Mesenchymal stem cell (in vitro differentiated cells and primary cell): Measurements from ENCODE around the gene NDUFA9.

Experiments used
- DNase-seq: peaks from one replicate; pipeline ENCODE4 v3.0.0-alpha.2; 2013
- H2AFZ ChIP-seq: one replicate; pipeline ENCODE4 v1.6.1; 2013; ENCODE audit warnings: low read depth, mild to moderate bottlenecking, control low read depth, inconsistent platforms, low read length, moderate library complexity
- H2AK5ac ChIP-seq: 2 replicates; pipeline ENCODE4 v1.6.1; 2013; ENCODE audit warnings: low read length, moderate library complexity, mild to moderate bottlenecking, inconsistent platforms; ENCODE audit not compliant: severe bottlenecking
- H2BK120ac ChIP-seq: one replicate; pipeline ENCODE4 v1.6.1; 2013; ENCODE audit warnings: low read depth, mild to moderate bottlenecking, inconsistent platforms, low read length, moderate library complexity
- H2BK12ac ChIP-seq, 2 experiments: one replicate each; pipeline ENCODE4 v1.6.1; 2013; ENCODE audit warnings: inconsistent platforms in 2 of 2, low read length in 2 of 2, mild to moderate bottlenecking in 2 of 2, moderate library complexity in 2 of 2, control low read depth in 1 of 2
- H2BK15ac ChIP-seq: one replicate; pipeline ENCODE4 v1.6.1; 2013; ENCODE audit warnings: mild to moderate bottlenecking, low read depth, inconsistent platforms; ENCODE audit not compliant: poor library complexity, severe bottlenecking
- H2BK5ac ChIP-seq: 2 replicates; pipeline ENCODE4 v1.6.1; 2013; ENCODE audit warnings: low read depth, mild to moderate bottlenecking, low read length, control low read depth, inconsistent platforms; ENCODE audit not compliant: poor library complexity, severe bottlenecking
- H3K14ac ChIP-seq, 2 experiments: one replicate each; pipeline ENCODE4 v1.6.1; 2013; ENCODE audit warnings: inconsistent platforms in 2 of 2, low read length in 2 of 2, control low read depth in 1 of 2, mild to moderate bottlenecking in 1 of 2, moderate library complexity in 1 of 2
- H3K18ac ChIP-seq, 2 experiments: one replicate each; pipeline ENCODE4 v1.6.1; 2013; ENCODE audit warnings: inconsistent platforms in 2 of 2, low read length in 2 of 2, control low read depth in 1 of 2, low read depth in 1 of 2, mild to moderate bottlenecking in 1 of 2
- H3K23ac ChIP-seq, 2 experiments: one replicate each; pipeline ENCODE4 v1.6.1; 2013; ENCODE audit warnings: inconsistent platforms in 2 of 2, low read length in 2 of 2, mild to moderate bottlenecking in 2 of 2, moderate library complexity in 2 of 2, control low read depth in 1 of 2
- H3K27ac ChIP-seq: 2 replicates; pipeline ENCODE4 v1.5.1; 2013; ENCODE audit warnings: mild to moderate bottlenecking, moderate library complexity, low read length, control low read depth, inconsistent platforms; ENCODE audit not compliant: poor library complexity, severe bottlenecking
- H3K27me3 ChIP-seq, 2 experiments: 2 replicates each; pipeline versions ENCODE4 v1.6.1 to v1.7.0; 2013; ENCODE audit warnings: low read length in 2 of 2, mild to moderate bottlenecking in 2 of 2, moderate library complexity in 2 of 2, control low read depth in 1 of 2, inconsistent platforms in 1 of 2; ENCODE audit not compliant: control insufficient read depth in 1 of 2, insufficient read depth in 1 of 2
- H3K36me3 ChIP-seq, 2 experiments: 2 replicates each; pipeline versions ENCODE4 v1.6.1 to v1.7.0; 2013; ENCODE audit warnings: low read length in 2 of 2, control low read depth in 1 of 2, inconsistent platforms in 1 of 2, low read depth in 1 of 2, mild to moderate bottlenecking in 1 of 2; ENCODE audit not compliant: insufficient read depth in 2 of 2, control insufficient read depth in 1 of 2
- H3K4ac ChIP-seq, 2 experiments: one replicate each; pipeline ENCODE4 v1.6.1; 2013; ENCODE audit warnings: inconsistent platforms in 2 of 2, low read length in 2 of 2, mild to moderate bottlenecking in 2 of 2, moderate library complexity in 2 of 2, control low read depth in 1 of 2, low read depth in 1 of 2
- H3K4me1 ChIP-seq: 2 replicates; pipeline ENCODE4 v1.6.1; 2013; ENCODE audit warnings: low read depth, low read length, control low read depth; ENCODE audit not compliant: control insufficient read depth, insufficient read depth
- H3K4me2 ChIP-seq: 2 replicates; pipeline ENCODE4 v1.6.1; 2013; ENCODE audit warnings: low read length, mild to moderate bottlenecking, inconsistent platforms; ENCODE audit not compliant: poor library complexity, severe bottlenecking
- H3K4me3 ChIP-seq, 2 experiments: 2 replicates each; pipeline versions ENCODE4 v1.5.1 to v1.7.0; 2013; ENCODE audit warnings: low read length in 2 of 2, mild to moderate bottlenecking in 2 of 2, control low read depth in 1 of 2, low read depth in 1 of 2; ENCODE audit not compliant: insufficient read depth in 1 of 2
- H3K79me1 ChIP-seq: replicated peaks from 2 replicates; pipeline ENCODE4 v1.6.1; 2013; ENCODE audit warnings: mild to moderate bottlenecking, control low read depth, low read length, inconsistent platforms; ENCODE audit not compliant: poor library complexity, severe bottlenecking
- H3K9ac ChIP-seq: 2 replicates; pipeline ENCODE4 v1.7.0; 2013; ENCODE audit warnings: mild to moderate bottlenecking, low read length, moderate library complexity
- H3K9me3 ChIP-seq: 2 replicates; pipeline ENCODE4 v1.7.0; 2013; ENCODE audit warnings: mild to moderate bottlenecking, low read length; ENCODE audit not compliant: control insufficient read depth
- H4K8ac ChIP-seq: one replicate; pipeline ENCODE4 v1.6.1; 2013; ENCODE audit warnings: inconsistent platforms, mild to moderate bottlenecking, low read length, moderate library complexity
- H4K91ac ChIP-seq: one replicate; pipeline ENCODE4 v1.6.1; 2013; ENCODE audit warnings: mild to moderate bottlenecking, low read length, inconsistent platforms
- WGBS: methylation state at CpG from one replicate; pipeline ENCODE4 v1.1.7; 2013; ENCODE audit warnings: mixed read lengths; 5-methylcytosine and 5-hydroxymethylcytosine counted together

Gene NDUFA9

GRCh38 chr12:4679711-4680110 lies 30.8 kb downstream of the NDUFA9 start:
- Histone ChIP-seq H2BK12ac (no peak overlapping the region), H3K4me1 (no peaks in the 10 kb centered on the region), H3K27me3 (no peaks in the 10 kb centered on the region), H4K91ac (no peak overlapping the region), H2AK5ac (no peak overlapping the region), H2BK120ac (no peak overlapping the region), H3K4ac (no peak overlapping the region), H3K27ac (no peak overlapping the region), H2AFZ (no peak overlapping the region), H3K23ac (no peak overlapping the region), H4K8ac (no peak overlapping the region), H2BK15ac (no peak overlapping the region), H2BK5ac (peak overlapping the region; percentile 48), H3K9me3 (no peaks in the 10 kb centered on the region), H3K14ac (no peak overlapping the region), H3K79me1 (peaks cover 5% of the 10 kb centered on the region), H3K18ac (no peak overlapping the region), H3K4me3 (no peak overlapping the region), H3K9ac (no peak overlapping the region), H3K36me3 (peaks cover 8 to 31% of the 10 kb centered on the region in 2 experiments), H3K4me2 (no peak overlapping the region)
- DNase-seq = no peak
- WGBS = 88% methylated on average over 2 of the region's 2 CpGs

- no peak overlapping the region for H3K9ac ChIP-seq
- H2BK15ac ChIP-seq = no peak overlapping the region
- peaks cover 7% of the 10 kb centered on the region for H3K79me1 ChIP-seq
- H3K4me1 ChIP-seq = no peaks in the 10 kb centered on the region
- H3K27ac ChIP-seq = no peak overlapping the region
- no peak for DNase-seq
- no peak overlapping the region for H2AK5ac ChIP-seq
- no peak overlapping the region for H2BK5ac ChIP-seq
- H2AFZ ChIP-seq = no peak overlapping the region
- no peaks in the 10 kb centered on the region for H3K9me3 ChIP-seq
- no peak overlapping the region for H3K14ac ChIP-seq
- H2BK120ac ChIP-seq = no peak overlapping the region
- no peak overlapping the region for H3K23ac ChIP-seq
- no peak overlapping the region for H3K4me3 ChIP-seq
- peaks cover 13 to 51% of the 10 kb centered on the region in 2 experiments for H3K36me3 ChIP-seq
- H4K8ac ChIP-seq = no peak overlapping the region
- H3K27me3 ChIP-seq = no peaks in the 10 kb centered on the region
- no peak overlapping the region for H3K4ac ChIP-seq
- H4K91ac ChIP-seq = no peak overlapping the region
- H3K18ac ChIP-seq = no peak overlapping the region
- no peak overlapping the region for H2BK12ac ChIP-seq
- 88% methylated on average over 2 of the region's 3 CpGs for WGBS
- no peak overlapping the region for H3K4me2 ChIP-seq
These were observed 32.8 kb downstream of the NDUFA9 start for GRCh38 chr12:4681732-4682131.

- Histone ChIP-seq H3K36me3 (peaks cover 23 to 73% of the 10 kb centered on the region in 2 experiments), H2BK5ac (no peak overlapping the region), H3K4me1 (no peaks in the 10 kb centered on the region), H3K9ac (no peak overlapping the region), H3K23ac (no peak overlapping the region), H4K8ac (no peak overlapping the region), H3K4ac (no peak overlapping the region), H2AK5ac (no peak overlapping the region), H3K79me1 (peaks cover 7% of the 10 kb centered on the region), H2AFZ (no peak overlapping the region), H3K4me2 (no peak overlapping the region), H4K91ac (no peak overlapping the region), H3K9me3 (no peaks in the 10 kb centered on the region), H3K18ac (no peak overlapping the region), H2BK15ac (no peak overlapping the region), H3K27me3 (no peaks in the 10 kb centered on the region), H2BK120ac (no peak overlapping the region), H3K4me3 (no peak overlapping the region), H2BK12ac (no peak overlapping the region), H3K27ac (no peak overlapping the region), H3K14ac (no peak overlapping the region)
- WGBS = 97% methylated on average over 8 of the region's 8 CpGs
- DNase-seq = no peak
These were observed 36.4 kb downstream of the NDUFA9 start for GRCh38 chr12:4685317-4685716.

DNA sequence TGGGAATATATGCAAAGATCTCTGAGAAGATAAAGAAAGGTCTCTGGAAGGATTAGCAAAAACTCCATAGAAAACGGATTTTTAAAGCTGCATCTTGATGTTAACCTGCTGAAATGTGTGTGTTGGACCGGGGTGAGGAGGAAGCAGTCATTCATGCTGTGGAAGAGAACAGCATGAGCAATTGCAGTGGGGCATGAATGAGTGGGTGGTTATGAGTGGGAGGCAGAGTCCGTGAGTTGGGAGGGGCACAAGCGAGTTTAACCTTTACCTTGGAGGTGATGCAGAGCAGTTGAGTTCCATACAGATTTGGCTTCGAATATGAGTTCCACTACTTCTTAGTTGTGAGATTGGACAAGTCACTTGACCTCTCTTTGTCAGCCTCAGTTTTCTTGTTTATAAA lies 41.8 kb downstream of the NDUFA9 start:
- Histone ChIP-seq H2BK5ac (no peak overlapping the region), H2AFZ (no peak overlapping the region), H3K36me3 (peaks cover 11 to 34% of the 10 kb centered on the region in 2 experiments), H3K79me1 (no peaks in the 10 kb centered on the region), H2BK120ac (no peak overlapping the region), H3K27me3 (no peaks in the 10 kb centered on the region), H4K8ac (no peak overlapping the region), H3K4me3 (no peak overlapping the region), H4K91ac (no peak overlapping the region), H2BK15ac (no peak overlapping the region), H3K9ac (no peak overlapping the region), H3K4ac (no peak overlapping the region), H3K14ac (no peak overlapping the region), H3K18ac (no peak overlapping the region), H2BK12ac (no peak overlapping the region), H3K4me1 (no peaks in the 10 kb centered on the region), H2AK5ac (no peak overlapping the region), H3K4me2 (no peak overlapping the region), H3K23ac (no peak overlapping the region), H3K9me3 (no peaks in the 10 kb centered on the region), H3K27ac (no peak overlapping the region)
- DNase-seq = no peak
- 97% methylated on average over 5 of the region's 5 CpGs for WGBS
